Lower lobe of right lung (tissue), 2 donors: ENCODE results near the gene SLC29A3. TPM values are rescaled to one million over a fixed set of nuclear protein-coding genes. Genes with fewer than 3 reads are reported as not detected.

Experiments used
- ATAC-seq, 2 donors: fragments of 200-7000 bp; cut with Tn5 transposase; one replicate each; pipeline ENCODE4 v1.9.1; 2020 to 2022; ENCODE audit warnings: mild to moderate bottlenecking in 2 of 2, moderate library complexity in 2 of 2
- DNase-seq: peaks from one replicate; pipeline ENCODE4 v3.0.0-alpha.2; 2020
- H3K27ac ChIP-seq: fragments of 200-600 bp; one replicate; pipeline ENCODE4 v1.8.0; 2022
- H3K27me3 ChIP-seq: fragments of 200-600 bp; one replicate; pipeline ENCODE4 v1.8.0; 2022; ENCODE audit warnings: low read depth
- H3K36me3 ChIP-seq: fragments of 200-600 bp; one replicate; pipeline ENCODE4 v1.8.0; 2022; ENCODE audit warnings: mild to moderate bottlenecking
- H3K4me1 ChIP-seq: fragments of 200-600 bp; one replicate; pipeline ENCODE4 v1.8.0; 2022
- H3K4me3 ChIP-seq: fragments of 200-600 bp; one replicate; pipeline ENCODE4 v1.8.0; 2022; ENCODE audit warnings: mild to moderate bottlenecking
- H3K9me3 ChIP-seq: fragments of 200-600 bp; one replicate; pipeline ENCODE4 v1.8.0; 2022
- CTCF ChIP-seq: fragments of 200-600 bp; IDR thresholded peaks from one replicate; pipeline ENCODE4 v1.8.0; 2022; ENCODE audit warnings: antibody characterized with exemption, mild to moderate bottlenecking
- intact Hi-C: fragments of 100-400 bp; cut with DNase I; formaldehyde crosslinking; loops from one replicate; pipeline ENCODE4 v1.11.0; 2022
- total RNA-seq: library from RNA; stranded (reverse); fragmentation: NEBNext Ultra II Directional; extraction: Animal tissue kit (Norgen Biotek cat#: 25700); gene quantifications from one replicate; pipeline ENCODE4 v1.2.1, GENCODE V29; 2021
- donor health status: DM: no; HTN: yes; CAD: no; lungs with severe emphysema.

The SLC29A3 gene
- total RNA-seq, 1 donor from 2014 or later = 13.2 TPM

DNA sequence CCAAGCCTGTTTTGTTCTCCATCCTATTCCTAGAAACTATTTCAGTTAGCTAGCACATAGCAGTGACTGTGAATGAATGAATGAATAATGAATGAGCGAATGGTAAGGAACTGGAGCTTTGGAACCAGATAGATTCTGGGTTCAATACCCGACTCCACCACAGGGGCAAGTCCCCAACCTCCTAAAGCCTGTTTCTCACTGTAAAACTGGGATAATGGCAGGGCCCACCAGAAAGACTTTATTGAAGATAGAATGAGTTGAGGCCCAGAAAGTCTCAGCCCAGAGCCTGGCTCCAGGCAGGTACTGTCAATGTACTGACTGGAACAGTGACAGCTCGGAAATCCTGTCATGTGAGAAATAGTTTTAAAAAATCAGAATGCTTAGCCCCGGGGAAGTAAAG, 76.6 kb downstream of the SLC29A3 start:
- H3K9me3 ChIP-seq = no peaks in the 10 kb centered on the region
- no peak overlapping the region for H3K4me3 ChIP-seq
- DNase-seq (no peak), ATAC-seq (no peak)
- H3K27me3 ChIP-seq = peaks cover 52% of the 10 kb centered on the region
- H3K27ac ChIP-seq = no peak overlapping the region
- H3K4me1 ChIP-seq = peaks cover 10% of the 10 kb centered on the region
- no peak for TF ChIP-seq CTCF
- intact Hi-C loops = no loop called here
- H3K36me3 ChIP-seq = no peaks in the 10 kb centered on the region

GRCh38 chr10:71396084-71396710, 77.1 kb downstream of the SLC29A3 start:
- TF ChIP-seq CTCF = peak; percentile 34
- ATAC-seq = peak; percentile 62 to 74
- Histone ChIP-seq H3K9me3 (no peaks in the 10 kb centered on the region), H3K4me3 (peak overlapping the region; percentile 55), H3K4me1 (peaks cover 10% of the 10 kb centered on the region), H3K27me3 (peaks cover 53% of the 10 kb centered on the region), H3K27ac (no peak overlapping the region), H3K36me3 (no peaks in the 10 kb centered on the region)
- intact Hi-C loops = no loop called here
- DNase-seq = no peak

- TF ChIP-seq CTCF = no peak
- Histone ChIP-seq H3K4me3 (peak within 1 kb of the TSS; percentile 55), H3K27me3 (peaks cover 59% of the 10 kb centered on the region), H3K27ac (no peak within 1 kb of the TSS), H3K4me1 (peaks cover 10% of the 10 kb centered on the region), H3K9me3 (no peaks in the 10 kb centered on the region), H3K36me3 (no peaks in the 10 kb centered on the region)
- DNase-seq (no peak), ATAC-seq (peak; percentile 35 to 54)
- intact Hi-C loops = no loop called here
Observed at GRCh38 chr10:71396711-71397295, 77.7 kb downstream of the SLC29A3 start, which contains the start of gene CDH23. Gene CDH23, plus strand, starts transcription at chr10:71396920. Its CDS starts 42,912 bp downstream, at chr10:71439832.

- Histone ChIP-seq H3K36me3 (no peaks in the 10 kb centered on the region), H3K27ac (no peak overlapping the region), H3K9me3 (no peaks in the 10 kb centered on the region), H3K4me1 (peaks cover 10% of the 10 kb centered on the region), H3K27me3 (peaks cover 61% of the 10 kb centered on the region), H3K4me3 (peak overlapping the region; percentile 55)
- intact Hi-C loops = no loop called here
- ATAC-seq (peak; percentile 5 to 7), DNase-seq (no peak)
- TF ChIP-seq CTCF = no peak
Observed at GRCh38 chr10:71397296-71398212, 78.5 kb downstream of the SLC29A3 start.

- H3K4me3 ChIP-seq = no peak overlapping the region
- peaks cover 61% of the 10 kb centered on the region for H3K27me3 ChIP-seq
- ATAC-seq = no peak
- intact Hi-C loops = no loop called here
- H3K27ac ChIP-seq = no peak overlapping the region
- H3K36me3 ChIP-seq = no peaks in the 10 kb centered on the region
- no peak for TF ChIP-seq CTCF
- no peak for DNase-seq
- peaks cover 10% of the 10 kb centered on the region for H3K4me1 ChIP-seq
- no peaks in the 10 kb centered on the region for H3K9me3 ChIP-seq
Observed at GRCh38 chr10:71398976-71399375, 79.9 kb downstream of the SLC29A3 start.
